H9 (cell line): ENCODE results near the gene RIT2. TPM values are rescaled to one million over a fixed set of nuclear protein-coding genes. Genes with fewer than 3 reads are reported as not detected.

Experiments
- DNase-seq: peaks from one replicate; pipeline ENCODE4 v3.0.0-alpha.2; 2017
- H2AFZ ChIP-seq: one replicate; pipeline ENCODE4 v1.6.1; 2013; ENCODE audit warnings: mild to moderate bottlenecking, low read length, control low read depth, moderate library complexity
- H2AK5ac ChIP-seq: 2 replicates; pipeline ENCODE4 v1.6.1; 2013; ENCODE audit warnings: low read length, control low read depth, mixed read lengths; ENCODE audit not compliant: insufficient read length
- H2BK120ac ChIP-seq: one replicate; pipeline ENCODE4 v1.6.1; 2013; ENCODE audit warnings: low read depth, mild to moderate bottlenecking, low read length, control low read depth, inconsistent platforms; ENCODE audit not compliant: poor library complexity, severe bottlenecking
- H2BK12ac ChIP-seq: 2 replicates; pipeline ENCODE4 v1.6.1; 2013; ENCODE audit warnings: low read length, control low read depth, mixed read lengths, low read depth; ENCODE audit not compliant: insufficient read length
- H2BK15ac ChIP-seq: 2 replicates; pipeline ENCODE4 v1.6.1; 2013; ENCODE audit warnings: low read depth, low read length, control low read depth
- H2BK20ac ChIP-seq: one replicate; pipeline ENCODE4 v1.6.1; 2013; ENCODE audit warnings: low read depth, mild to moderate bottlenecking, low read length, control low read depth, inconsistent platforms; ENCODE audit not compliant: poor library complexity, severe bottlenecking
- H2BK5ac ChIP-seq: 2 replicates; pipeline ENCODE4 v1.6.1; 2013; ENCODE audit warnings: low read length, control low read depth, mixed read lengths; ENCODE audit not compliant: insufficient read length
- H3K14ac ChIP-seq: 2 replicates; pipeline ENCODE4 v1.6.1; 2013; ENCODE audit warnings: low read length, control low read depth; ENCODE audit not compliant: insufficient read depth
- H3K18ac ChIP-seq: 2 replicates; pipeline ENCODE4 v1.6.1; 2013; ENCODE audit warnings: low read depth, mild to moderate bottlenecking, mixed read lengths, low read length, control low read depth; ENCODE audit not compliant: insufficient read length
- H3K23ac ChIP-seq: 2 replicates; pipeline ENCODE4 v1.6.1; 2013; ENCODE audit warnings: low read length, control low read depth, mixed read lengths, low read depth; ENCODE audit not compliant: insufficient read length
- H3K23me2 ChIP-seq: 2 replicates; pipeline ENCODE4 v1.6.1; 2013; ENCODE audit warnings: low read depth, mild to moderate bottlenecking, mixed read lengths, low read length, control low read depth; ENCODE audit not compliant: insufficient read length, poor library complexity, severe bottlenecking
- H3K27ac ChIP-seq: 2 replicates; pipeline ENCODE4 v1.5.1; 2013; ENCODE audit warnings: low read length, control low read depth, mixed read lengths, low read depth; ENCODE audit not compliant: insufficient read length
- H3K27me3 ChIP-seq: 2 replicates; pipeline ENCODE4 v1.6.1; 2013; ENCODE audit warnings: low read length, control low read depth, inconsistent platforms; ENCODE audit not compliant: insufficient read depth
- H3K4ac ChIP-seq: 2 replicates; pipeline ENCODE4 v1.6.1; 2013; ENCODE audit warnings: low read depth, mild to moderate bottlenecking, control low read depth, inconsistent platforms, low read length, moderate library complexity
- H3K4me1 ChIP-seq: 2 replicates; pipeline ENCODE4 v1.6.1; 2013; ENCODE audit warnings: low read length, control low read depth, inconsistent platforms; ENCODE audit not compliant: insufficient read depth
- H3K4me2 ChIP-seq: 2 replicates; pipeline ENCODE4 v1.6.1; 2013; ENCODE audit warnings: low read length, control low read depth, mixed read lengths; ENCODE audit not compliant: insufficient read length, insufficient read depth
- H3K56ac ChIP-seq: 2 replicates; pipeline ENCODE4 v1.6.1; 2013; ENCODE audit warnings: low read depth, mild to moderate bottlenecking, mixed read lengths, low read length, control low read depth; ENCODE audit not compliant: insufficient read length
- H3K79me1 ChIP-seq: 2 replicates; pipeline ENCODE4 v1.6.1; 2013; ENCODE audit warnings: low read depth, mild to moderate bottlenecking, moderate library complexity, low read length, control low read depth, inconsistent platforms; ENCODE audit not compliant: insufficient read depth, poor library complexity, severe bottlenecking
- H3K79me2 ChIP-seq: 2 replicates; pipeline ENCODE4 v1.6.1; 2013; ENCODE audit warnings: low read length, control low read depth, inconsistent platforms; ENCODE audit not compliant: insufficient read depth
- H3K9ac ChIP-seq: 2 replicates; pipeline ENCODE4 v1.6.1; 2013; ENCODE audit warnings: low read length, control low read depth, mixed read lengths; ENCODE audit not compliant: insufficient read length; ENCODE audit errors: extremely low read depth
- H3K9me3 ChIP-seq: one replicate; pipeline ENCODE4 v1.6.1; 2013; ENCODE audit warnings: low read depth, low read length, inconsistent platforms; ENCODE audit not compliant: control insufficient read depth
- H3T11ph ChIP-seq: one replicate; pipeline ENCODE4 v1.6.1; 2013; ENCODE audit warnings: mild to moderate bottlenecking, low read length, control low read depth, inconsistent platforms
- H4K20me1 ChIP-seq: one replicate; pipeline ENCODE4 v1.6.1; 2013; ENCODE audit not compliant: control insufficient read depth, insufficient read length, insufficient read depth
- H4K5ac ChIP-seq: 2 replicates; pipeline ENCODE4 v1.6.1; 2013; ENCODE audit warnings: low read depth, mild to moderate bottlenecking, mixed read lengths, low read length, control low read depth; ENCODE audit not compliant: insufficient read length
- H4K8ac ChIP-seq: replicated peaks from 2 replicates; pipeline ENCODE4 v1.6.1; 2013; ENCODE audit warnings: low read length, control low read depth, mixed read lengths, low read depth; ENCODE audit not compliant: insufficient read length
- H4K91ac ChIP-seq: 2 replicates; pipeline ENCODE4 v1.6.1; 2013; ENCODE audit warnings: low read depth, mild to moderate bottlenecking, moderate library complexity, mixed read lengths, low read length, control low read depth; ENCODE audit not compliant: insufficient read length
- H3K27ac Mint-ChIP-seq, 3 experiments: 2 replicates in 2 of 3; 3 replicates in 1 of 3; pipeline ENCODE4 v1.8.0; 2020 to 2021; ENCODE audit warnings: mixed read lengths in 3 of 3, mild to moderate bottlenecking in 1 of 3, moderate library complexity in 1 of 3
- H3K27me3 Mint-ChIP-seq: 2 replicates; pipeline ENCODE4 v1.8.0; 2021; ENCODE audit warnings: low read depth, mild to moderate bottlenecking, moderate library complexity, mixed read lengths
- H3K36me3 Mint-ChIP-seq, 3 experiments: 2 replicates in 2 of 3; 3 replicates in 1 of 3; pipeline ENCODE4 v1.8.0; 2020 to 2021; ENCODE audit warnings: low read depth in 3 of 3, mixed read lengths in 3 of 3; ENCODE audit not compliant: insufficient read depth in 1 of 3
- H3K4me1 Mint-ChIP-seq, 2 experiments: 2 replicates each; pipeline ENCODE4 v1.8.0; 2020; ENCODE audit warnings: mixed read lengths in 2 of 2
- H3K4me3 Mint-ChIP-seq, 2 experiments: 2 replicates in 1 of 2; 3 replicates in 1 of 2; pipeline ENCODE4 v1.8.0; 2020 to 2021; ENCODE audit warnings: mild to moderate bottlenecking in 2 of 2, mixed read lengths in 2 of 2, moderate library complexity in 1 of 2
- H3K9me3 Mint-ChIP-seq, 2 experiments: 2 replicates in 1 of 2; 3 replicates in 1 of 2; pipeline ENCODE4 v1.8.0; 2020; ENCODE audit warnings: mild to moderate bottlenecking in 2 of 2, mixed read lengths in 2 of 2, moderate library complexity in 1 of 2
- WGBS: extraction: QIAGEN DNeasy Blood & Tissue Kit; methylation state at CpG from one replicate; pipeline ENCODE4 v1.1.7; 2013; ENCODE audit warnings: missing lambda C conversion rate, low lambda C conversion rate, mixed read lengths; ENCODE audit not compliant: insufficient read length; ENCODE audit errors: extremely low coverage; 5-methylcytosine and 5-hydroxymethylcytosine counted together
- total RNA-seq: library from RNA; stranded (reverse); gene quantifications from 2 replicates; pipeline ENCODE4 v1.2.1, GENCODE V29; 2021
- TF ChIP-seq, protein P1 (sequence below): fragments of 200-600 bp; sonication (generic); conservative IDR thresholded peaks from 3 replicates; pipeline ENCODE4 v1.8.0; 2021; ENCODE audit warnings: antibody characterized with exemption, mild to moderate bottlenecking

Gene RIT2
- total RNA-seq, 1 experiment from 2014 or later = 1.2 TPM

DNA sequence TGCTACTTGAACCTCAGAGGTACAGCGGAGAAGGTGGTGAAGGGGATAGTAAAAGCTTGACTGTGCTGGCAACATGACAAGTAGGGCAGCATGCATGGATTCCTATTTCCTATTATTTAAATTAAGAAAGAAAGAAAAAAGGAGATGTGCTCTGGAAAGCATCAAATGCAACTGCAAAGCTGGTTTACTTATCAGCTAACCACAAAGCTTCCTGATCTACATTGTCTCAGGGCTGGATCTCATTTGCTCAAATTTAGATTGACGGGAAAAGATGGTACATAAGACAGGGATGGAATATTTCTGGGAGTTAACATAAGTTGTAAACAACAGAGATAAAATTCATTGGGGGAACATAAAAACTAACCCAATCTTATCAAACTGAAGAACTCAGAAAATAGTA lies 178.0 kb downstream of the RIT2 start:
- Mint-ChIP-seq H3K4me3 (no peak overlapping the region), H3K27me3 (no peaks in the 10 kb centered on the region), H3K36me3 (peaks cover 0 to 2% (median 0%) of the 10 kb centered on the region in 3 experiments; a peak in 2 of 7 replicates), H3K4me1 (peaks cover 19 to 28% of the 10 kb centered on the region in 2 experiments), H3K27ac (no peak overlapping the region), H3K9me3 (no peaks in the 10 kb centered on the region)
- Histone ChIP-seq H4K91ac (no peak overlapping the region), H3K56ac (no peak overlapping the region), H3K23ac (no peak overlapping the region), H2BK120ac (no peak overlapping the region), H2AK5ac (no peak overlapping the region), H3K9ac (no peak overlapping the region), H3K4me1 (no peaks in the 10 kb centered on the region; the same call in 1 of the 2 replicates), H2BK15ac (no peak overlapping the region), H4K20me1 (no peaks in the 10 kb centered on the region), H3K18ac (no peak overlapping the region), H3T11ph (no peak overlapping the region), H3K79me2 (no peaks in the 10 kb centered on the region), H3K14ac (no peak overlapping the region), H3K27ac (no peak overlapping the region), H4K5ac (no peak overlapping the region), H3K9me3 (no peaks in the 10 kb centered on the region), H3K4ac (no peak overlapping the region), H2BK12ac (no peak overlapping the region), H3K27me3 (no peaks in the 10 kb centered on the region), H2BK5ac (no peak overlapping the region), H3K4me2 (no peak overlapping the region), H2AFZ (no peak overlapping the region), H2BK20ac (no peak overlapping the region), H3K23me2 (no peaks in the 10 kb centered on the region), H3K79me1 (no peaks in the 10 kb centered on the region), H4K8ac (no peak overlapping the region)
- DNase-seq = no peak
- whole genome bisulfite sequencing = no CpG with 5 or more reads among the region's 2 CpGs
- TF ChIP-seq, protein P1, sequence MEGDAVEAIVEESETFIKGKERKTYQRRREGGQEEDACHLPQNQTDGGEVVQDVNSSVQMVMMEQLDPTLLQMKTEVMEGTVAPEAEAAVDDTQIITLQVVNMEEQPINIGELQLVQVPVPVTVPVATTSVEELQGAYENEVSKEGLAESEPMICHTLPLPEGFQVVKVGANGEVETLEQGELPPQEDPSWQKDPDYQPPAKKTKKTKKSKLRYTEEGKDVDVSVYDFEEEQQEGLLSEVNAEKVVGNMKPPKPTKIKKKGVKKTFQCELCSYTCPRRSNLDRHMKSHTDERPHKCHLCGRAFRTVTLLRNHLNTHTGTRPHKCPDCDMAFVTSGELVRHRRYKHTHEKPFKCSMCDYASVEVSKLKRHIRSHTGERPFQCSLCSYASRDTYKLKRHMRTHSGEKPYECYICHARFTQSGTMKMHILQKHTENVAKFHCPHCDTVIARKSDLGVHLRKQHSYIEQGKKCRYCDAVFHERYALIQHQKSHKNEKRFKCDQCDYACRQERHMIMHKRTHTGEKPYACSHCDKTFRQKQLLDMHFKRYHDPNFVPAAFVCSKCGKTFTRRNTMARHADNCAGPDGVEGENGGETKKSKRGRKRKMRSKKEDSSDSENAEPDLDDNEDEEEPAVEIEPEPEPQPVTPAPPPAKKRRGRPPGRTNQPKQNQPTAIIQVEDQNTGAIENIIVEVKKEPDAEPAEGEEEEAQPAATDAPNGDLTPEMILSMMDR = no peak
